Measurements from ENCODE around the gene TACO1. TPM values are rescaled to one million over a fixed set of nuclear protein-coding genes. Genes with fewer than 3 reads are reported as not detected.
A peak's percentile ranks its signal among the peaks of the same experiment; 100 is the strongest.

Gene TACO1
- total RNA-seq, 6 experiments from 2014 or later = 26.5 to 32.6 (median 30.9) TPM

DNA sequence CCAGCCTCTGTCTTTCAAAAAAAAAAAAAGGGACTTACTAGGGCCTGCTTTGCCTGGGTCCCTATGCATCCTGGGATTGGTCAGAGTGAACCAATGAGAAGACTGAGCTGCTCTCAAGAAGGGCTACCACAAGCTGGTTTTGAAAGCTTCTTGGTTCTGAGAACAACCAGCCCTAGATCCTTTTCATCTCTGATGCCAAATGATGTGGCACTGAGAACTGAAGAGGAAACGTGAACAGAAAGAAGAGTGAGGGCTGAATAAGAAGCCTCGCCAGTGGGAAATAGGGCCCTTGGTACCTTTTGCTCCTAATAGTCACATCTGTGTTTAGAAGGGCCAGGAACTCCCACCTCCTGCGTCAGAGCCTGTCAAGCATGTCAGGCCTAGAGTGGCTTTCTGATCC lies 10.7 kb downstream of the TACO1 start:
- TF ChIP-seq, protein P1, sequence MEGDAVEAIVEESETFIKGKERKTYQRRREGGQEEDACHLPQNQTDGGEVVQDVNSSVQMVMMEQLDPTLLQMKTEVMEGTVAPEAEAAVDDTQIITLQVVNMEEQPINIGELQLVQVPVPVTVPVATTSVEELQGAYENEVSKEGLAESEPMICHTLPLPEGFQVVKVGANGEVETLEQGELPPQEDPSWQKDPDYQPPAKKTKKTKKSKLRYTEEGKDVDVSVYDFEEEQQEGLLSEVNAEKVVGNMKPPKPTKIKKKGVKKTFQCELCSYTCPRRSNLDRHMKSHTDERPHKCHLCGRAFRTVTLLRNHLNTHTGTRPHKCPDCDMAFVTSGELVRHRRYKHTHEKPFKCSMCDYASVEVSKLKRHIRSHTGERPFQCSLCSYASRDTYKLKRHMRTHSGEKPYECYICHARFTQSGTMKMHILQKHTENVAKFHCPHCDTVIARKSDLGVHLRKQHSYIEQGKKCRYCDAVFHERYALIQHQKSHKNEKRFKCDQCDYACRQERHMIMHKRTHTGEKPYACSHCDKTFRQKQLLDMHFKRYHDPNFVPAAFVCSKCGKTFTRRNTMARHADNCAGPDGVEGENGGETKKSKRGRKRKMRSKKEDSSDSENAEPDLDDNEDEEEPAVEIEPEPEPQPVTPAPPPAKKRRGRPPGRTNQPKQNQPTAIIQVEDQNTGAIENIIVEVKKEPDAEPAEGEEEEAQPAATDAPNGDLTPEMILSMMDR (IDR thresholded peaks at IDR 0.05) = no peak
- Mint-ChIP-seq H3K27me3 (ENCODE audit: insufficient read depth) (no peaks in the 10 kb centered on the region; the same call in none of the 2 replicates), H3K4me1 (ENCODE audit: low read depth) (0 out of 2 replicates have a peak, but pooled peaks cover under 1% of the 10 kb centered on the region), H3K36me3 (ENCODE audit: low read depth) (no peaks in the 10 kb centered on the region; the same call in 1 of the 2 replicates), H3K27ac (no peak overlapping the region), H3K4me3 (no peak overlapping the region), H3K9me3 (no peaks in the 10 kb centered on the region)
- DNase-seq = no peak

GRCh38 chr17:63613663-63614062 lies 13.0 kb downstream of the TACO1 start:
- Mint-ChIP-seq H3K27ac (no peak overlapping the region), H3K27me3 (ENCODE audit: insufficient read depth) (peaks cover under 1% of the 10 kb centered on the region), H3K4me1 (ENCODE audit: low read depth) (0 out of 2 replicates have a peak, but pooled peaks cover 5% of the 10 kb centered on the region), H3K9me3 (no peaks in the 10 kb centered on the region), H3K4me3 (no peak overlapping the region), H3K36me3 (ENCODE audit: low read depth) (no peaks in the 10 kb centered on the region)
- TF ChIP-seq, protein P1 (IDR thresholded peaks at IDR 0.05) = no peak
- DNase-seq = no peak

- H3K9me3 Mint-ChIP-seq = no peaks in the 10 kb centered on the region
- TF ChIP-seq, protein P1 (IDR thresholded peaks at IDR 0.05) = no peak
- H3K4me1 Mint-ChIP-seq (ENCODE audit: low read depth) = peaks cover 39% of the 10 kb centered on the region
- DNase-seq = no peak
- peak overlapping the region; percentile 62 for H3K27ac Mint-ChIP-seq
- H3K4me3 Mint-ChIP-seq = peak overlapping the region; percentile 86
- peaks cover 4% of the 10 kb centered on the region for H3K27me3 Mint-ChIP-seq (ENCODE audit: insufficient read depth)
- no peaks in the 10 kb centered on the region for H3K36me3 Mint-ChIP-seq (ENCODE audit: low read depth)
Observed at GRCh38 chr17:63621229-63621683, 20.6 kb downstream of the TACO1 start.

DNA sequence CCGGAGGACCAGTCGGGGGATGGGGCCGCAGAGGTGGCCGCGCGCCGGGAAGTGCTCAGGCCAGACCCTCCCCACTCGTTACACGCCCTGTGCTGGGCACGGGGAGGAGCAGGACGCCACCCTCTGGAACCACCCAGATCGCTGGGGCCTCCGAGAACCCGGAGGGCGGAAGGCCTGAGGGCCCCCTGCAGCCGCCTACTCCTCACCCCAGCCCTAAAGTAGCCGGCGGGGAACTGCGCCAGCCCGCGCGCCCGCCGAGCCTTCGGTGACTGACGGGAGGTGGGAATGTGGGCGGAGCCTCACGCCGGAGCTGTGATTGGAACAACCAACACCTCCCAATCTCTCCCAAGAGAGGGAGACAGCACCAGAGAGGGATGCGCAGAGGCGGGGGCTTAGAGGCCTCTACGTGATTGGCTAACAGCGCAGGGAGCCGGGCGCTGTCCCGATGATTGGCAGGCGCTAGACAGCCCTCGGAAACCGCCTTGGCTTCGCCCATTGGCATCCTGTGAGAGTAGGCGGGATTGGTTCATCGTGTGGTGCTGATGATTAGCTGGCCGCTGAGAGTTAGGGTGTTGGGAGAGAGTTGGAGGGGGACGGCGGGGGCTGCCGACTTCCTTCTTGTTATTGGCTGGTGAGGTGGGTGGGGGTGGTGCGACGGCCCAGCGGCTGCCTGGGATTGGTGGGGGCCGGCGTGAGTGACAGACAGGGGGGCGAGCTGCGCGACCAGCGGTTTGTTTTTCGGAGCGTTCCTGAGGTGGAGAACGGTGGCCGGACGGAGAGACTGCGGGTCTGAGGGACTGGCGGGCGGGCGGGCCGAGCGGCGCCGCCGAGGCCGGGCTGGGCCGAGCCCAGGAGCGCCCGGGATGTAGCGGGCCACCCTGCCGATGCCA lies 21.2 kb downstream of the TACO1 start, which contains the start of gene MAP3K3:
Gene MAP3K3, plus strand, starts transcription at position 734 of the 890 bp plus-strand sequence. CDS start 343 bp downstream, outside the sequence.
- Mint-ChIP-seq H3K4me1 (ENCODE audit: low read depth) (peaks cover 40% of the 10 kb centered on the region), H3K27ac (peak within 1 kb of the TSS; percentile 86)
- DNase-seq = peak; percentile 100

DNA sequence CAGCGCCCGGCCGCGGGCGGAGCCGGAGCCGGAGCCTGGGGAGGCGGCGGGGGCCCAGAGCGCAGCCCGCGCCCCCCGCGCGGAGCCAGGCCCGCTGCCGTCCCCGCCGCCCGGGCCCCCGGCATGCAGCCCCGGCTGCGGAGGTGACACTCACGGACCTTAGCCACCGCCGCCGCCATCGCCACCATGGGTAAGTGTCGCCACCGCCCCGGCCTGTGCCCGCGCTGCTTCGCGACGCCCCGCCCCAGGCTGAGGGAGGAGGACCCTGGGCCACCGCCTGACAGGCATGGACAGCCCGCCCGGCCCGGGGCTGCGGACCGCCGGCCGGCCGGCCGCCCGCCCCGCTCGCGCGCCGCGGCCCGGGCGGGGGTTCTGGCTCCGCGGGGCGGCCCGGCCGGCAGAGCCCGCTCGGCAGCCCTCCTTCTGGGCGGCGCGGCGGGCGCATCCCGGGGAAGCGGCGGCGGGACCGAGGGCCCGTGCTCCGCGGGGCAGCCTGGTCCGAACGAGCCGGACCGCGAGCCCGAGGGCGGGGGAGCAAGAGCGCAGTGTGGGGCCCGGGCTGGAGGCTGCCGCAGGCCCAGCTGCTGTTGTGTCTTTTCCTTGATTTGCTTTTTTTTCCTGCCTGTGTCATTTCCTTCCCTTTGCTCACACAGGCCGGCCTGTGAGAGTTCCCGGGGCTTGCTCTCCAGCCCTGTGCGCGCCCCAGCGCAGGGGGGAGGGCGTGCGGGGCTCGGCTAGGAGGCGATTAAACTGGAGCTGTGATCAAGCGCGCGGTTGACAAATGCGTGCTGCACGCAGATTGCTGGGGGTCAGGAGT lies 22.1 kb downstream of the TACO1 start:
- Mint-ChIP-seq H3K9me3 (no peaks in the 10 kb centered on the region), H3K27me3 (ENCODE audit: insufficient read depth) (peaks cover 4% of the 10 kb centered on the region), H3K36me3 (ENCODE audit: low read depth) (no peaks in the 10 kb centered on the region), H3K4me1 (ENCODE audit: low read depth) (peaks cover 45% of the 10 kb centered on the region), H3K4me3 (peak overlapping the region; percentile 98), H3K27ac (peak overlapping the region; percentile 86)
- peak; percentile 45 for DNase-seq
- TF ChIP-seq, protein P1 (IDR thresholded peaks at IDR 0.05) = no peak

More for the DNA sequence above, 21.2 kb downstream of the TACO1 start, which contains the start of gene MAP3K3:
- Mint-ChIP-seq H3K9me3 (no peaks in the 10 kb centered on the region), H3K4me3 (peak within 1 kb of the TSS; percentile 98), H3K36me3 (ENCODE audit: low read depth) (no peaks in the 10 kb centered on the region), H3K27me3 (ENCODE audit: insufficient read depth) (peaks cover 4% of the 10 kb centered on the region)
- TF ChIP-seq, protein P1 (IDR thresholded peaks at IDR 0.05) = peak; percentile 49
